Measurements from ENCODE around the gene CATSPERB. TPM values are rescaled to one million over a fixed set of nuclear protein-coding genes. Genes with fewer than 3 reads are reported as not detected.

Gene CATSPERB
- total and polyA plus RNA-seq, 8 donors = 0.31 to 56.5 (median 3.5) TPM

- Histone ChIP-seq H3K9me3 (no peaks in the 10 kb centered on the region), H3K4me1 (peaks cover 6 to 16% (median 12%) of the 10 kb centered on the region in 4 donors), H3K27ac (no peak overlapping the region), H3K4me3 (no peak overlapping the region), H3K36me3 (no peaks in the 10 kb centered on the region), H3K27me3 (peaks cover 0 to 45% (median 8%) of the 10 kb centered on the region in 3 donors)
- no peak for DNase-seq
- TF ChIP-seq POLR2AphosphoS5 (IDR thresholded peaks at IDR 0.05) (no peak), POLR2A (IDR thresholded peaks at IDR 0.05) (no peak), CTCF (IDR thresholded peaks at IDR 0.05) (no peak), EP300 (IDR thresholded peaks at IDR 0.05) (no peak)
- intact Hi-C loops (cut with DNase I; ENCODE audit: low total_unique reads) = no loop called here
- WGBS, 5 donors = 87 to 96% (median 91%) methylated on average over 21 to 30 of the region's 30 CpGs
These were observed 154.2 kb downstream of the CATSPERB start for GRCh38 chr14:91577632-91578233.

- no peak for TF ChIP-seq CTCF (IDR thresholded peaks at IDR 0.05)
- TF ChIP-seq POLR2A (IDR thresholded peaks at IDR 0.05) = no peak
- no peak for TF ChIP-seq EP300 (IDR thresholded peaks at IDR 0.05)
- TF ChIP-seq POLR2AphosphoS5 (IDR thresholded peaks at IDR 0.05) = no peak
- Histone ChIP-seq H3K4me3 (no peak overlapping the region), H3K27ac (no peak overlapping the region), H3K4me1 (peaks cover 6 to 16% (median 12%) of the 10 kb centered on the region in 4 donors), H3K9me3 (no peaks in the 10 kb centered on the region), H3K27me3 (peaks cover 0 to 42% (median 8%) of the 10 kb centered on the region in 3 donors), H3K36me3 (no peaks in the 10 kb centered on the region)
- intact Hi-C loops (cut with DNase I; ENCODE audit: low total_unique reads) = no loop called here
- 61 to 71% (median 69%) methylated on average over 13 of the region's 13 CpGs for WGBS, 5 donors
- DNase-seq = no peak
These were observed 156.2 kb downstream of the CATSPERB start for GRCh38 chr14:91575469-91576208.

GRCh38 chr14:91573894-91574837 is 157.7 kb downstream of the CATSPERB start:
- 1 to 4% (median 2%) methylated on average over 33 to 59 of the region's 59 CpGs for WGBS, 5 donors
- Histone ChIP-seq H3K9me3 (no peaks in the 10 kb centered on the region), H3K4me3 (peak overlapping the region; percentile 42 to 66 (median 49)), H3K27ac (peak overlapping the region in 3 of 5 donors; percentile 5 to 47 (median 29)), H3K36me3 (no peaks in the 10 kb centered on the region), H3K27me3 (peaks cover 0 to 42% (median 8%) of the 10 kb centered on the region in 3 donors), H3K4me1 (peaks cover 6 to 16% (median 12%) of the 10 kb centered on the region in 4 donors)
- peak; percentile 62 to 74 for DNase-seq
- TF ChIP-seq EP300 (IDR thresholded peaks at IDR 0.05) (no peak), POLR2AphosphoS5 (IDR thresholded peaks at IDR 0.05) (no peak), CTCF (IDR thresholded peaks at IDR 0.05) (no peak), POLR2A (IDR thresholded peaks at IDR 0.05) (no peak)
- intact Hi-C loops (cut with DNase I; ENCODE audit: low total_unique reads) = no loop called here

- intact Hi-C loops (cut with DNase I; ENCODE audit: low total_unique reads) = no loop called here
- Histone ChIP-seq H3K4me3 (peak overlapping the region; percentile 42 to 66 (median 49)), H3K27me3 (peaks cover 0 to 42% (median 8%) of the 10 kb centered on the region in 3 donors), H3K36me3 (no peaks in the 10 kb centered on the region), H3K4me1 (peaks cover 6 to 16% (median 12%) of the 10 kb centered on the region in 4 donors), H3K9me3 (no peaks in the 10 kb centered on the region), H3K27ac (no peak overlapping the region)
- no peak for DNase-seq
- no peak for TF ChIP-seq POLR2AphosphoS5 (IDR thresholded peaks at IDR 0.05)
- no peak for TF ChIP-seq CTCF (IDR thresholded peaks at IDR 0.05)
- no peak for TF ChIP-seq POLR2A (IDR thresholded peaks at IDR 0.05)
- TF ChIP-seq EP300 (IDR thresholded peaks at IDR 0.05) = no peak
These were observed 158.4 kb downstream of the CATSPERB start for GRCh38 chr14:91573528-91573893.

All from stomach (tissue), 9 donors.